Rectal smooth muscle tissue (tissue), 1 donor: ENCODE measurements around the gene FBP2.

Source experiments
- H3K27ac ChIP-seq: one replicate; pipeline ENCODE4 v1.7.0; 2013; ENCODE audit warnings: low read depth, low read length, inconsistent platforms
- H3K27me3 ChIP-seq: one replicate; pipeline ENCODE4 v1.7.0; 2013; ENCODE audit warnings: low read length; ENCODE audit not compliant: control insufficient read depth, insufficient read depth
- H3K36me3 ChIP-seq: one replicate; pipeline ENCODE4 v1.7.0; 2013; ENCODE audit warnings: low read length; ENCODE audit not compliant: control insufficient read depth, insufficient read depth
- H3K4me1 ChIP-seq: one replicate; pipeline ENCODE4 v1.7.0; 2013; ENCODE audit warnings: low read length; ENCODE audit not compliant: control insufficient read depth, insufficient read depth
- H3K4me3 ChIP-seq: one replicate; pipeline ENCODE4 v1.7.0; 2013; ENCODE audit warnings: low read length
- H3K9ac ChIP-seq: one replicate; pipeline ENCODE4 v1.7.0; 2013; ENCODE audit warnings: low read length

The FBP2 gene

DNA sequence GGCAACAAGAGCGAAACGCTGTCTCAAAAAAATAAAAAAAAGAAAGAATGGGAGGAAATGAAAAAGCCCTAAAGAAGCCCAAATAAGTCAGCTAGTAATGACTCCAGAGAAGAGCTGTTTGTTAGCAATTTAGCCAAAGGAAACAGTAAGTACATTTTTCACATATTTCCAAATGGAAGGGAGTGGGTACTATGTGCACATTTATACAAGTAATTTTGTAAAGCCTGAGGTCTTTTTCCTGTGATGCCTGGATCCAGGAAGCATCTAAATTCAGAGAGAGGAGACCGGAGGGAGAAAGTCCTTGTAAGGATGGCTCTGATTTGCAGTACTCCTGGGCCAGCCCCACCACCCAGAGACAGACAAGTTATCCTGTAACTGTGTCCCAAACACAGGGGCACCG, 31.0 kb upstream of the FBP2 start:
- H3K27me3 ChIP-seq = no peaks in the 10 kb centered on the region
- no peak overlapping the region for H3K9ac ChIP-seq
- no peak overlapping the region for H3K27ac ChIP-seq
- H3K4me1 ChIP-seq = no peaks in the 10 kb centered on the region
- H3K4me3 ChIP-seq = no peak overlapping the region
- no peaks in the 10 kb centered on the region for H3K36me3 ChIP-seq

GRCh38 chr9:94623253-94623652, 29.6 kb upstream of the FBP2 start:
- H3K27me3 ChIP-seq = no peaks in the 10 kb centered on the region

DNA sequence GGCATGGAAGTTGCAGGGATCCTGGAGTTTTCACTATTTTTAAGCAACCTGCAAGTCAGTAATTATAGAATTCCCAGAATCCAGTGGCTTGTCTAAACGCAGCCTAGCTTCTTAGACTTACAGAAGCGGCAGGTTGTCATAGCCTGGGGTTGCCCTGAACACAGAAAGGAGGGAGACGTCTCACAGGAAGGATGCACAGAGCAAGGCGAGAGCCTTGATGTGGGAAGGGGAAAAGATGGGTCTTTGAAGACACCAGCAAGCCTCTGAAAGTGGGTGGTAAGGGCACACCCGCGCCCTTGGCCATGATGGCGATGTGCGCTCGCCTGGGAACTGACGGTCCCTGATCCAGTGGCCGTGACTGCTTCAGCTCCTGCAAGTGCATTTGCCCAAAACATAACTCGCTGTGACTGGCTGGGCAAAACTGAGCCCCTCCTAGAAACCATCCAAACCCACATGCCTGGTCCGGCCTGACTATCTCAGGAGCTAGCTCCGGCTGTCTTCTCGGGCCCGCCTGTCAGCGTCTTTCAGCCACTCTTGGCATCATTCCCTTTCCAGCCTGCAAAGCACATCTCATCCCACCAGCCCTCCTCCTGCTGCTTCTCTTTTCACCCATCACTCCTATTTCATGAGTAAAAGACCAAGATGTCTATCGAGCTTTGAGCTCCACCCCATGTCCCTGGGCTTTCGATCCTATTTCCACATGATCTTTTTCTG, 28.6 kb upstream of the FBP2 start:
- Histone ChIP-seq H3K4me1 (no peaks in the 10 kb centered on the region), H3K27ac (no peak overlapping the region), H3K9ac (no peak overlapping the region), H3K27me3 (no peaks in the 10 kb centered on the region), H3K4me3 (no peak overlapping the region), H3K36me3 (no peaks in the 10 kb centered on the region)

More at GRCh38 chr9:94623253-94623652, 29.6 kb upstream of the FBP2 start:
- H3K36me3 ChIP-seq = no peaks in the 10 kb centered on the region
- H3K27ac ChIP-seq = no peak overlapping the region
- H3K4me3 ChIP-seq = no peak overlapping the region
- no peak overlapping the region for H3K9ac ChIP-seq
- no peaks in the 10 kb centered on the region for H3K4me1 ChIP-seq

DNA sequence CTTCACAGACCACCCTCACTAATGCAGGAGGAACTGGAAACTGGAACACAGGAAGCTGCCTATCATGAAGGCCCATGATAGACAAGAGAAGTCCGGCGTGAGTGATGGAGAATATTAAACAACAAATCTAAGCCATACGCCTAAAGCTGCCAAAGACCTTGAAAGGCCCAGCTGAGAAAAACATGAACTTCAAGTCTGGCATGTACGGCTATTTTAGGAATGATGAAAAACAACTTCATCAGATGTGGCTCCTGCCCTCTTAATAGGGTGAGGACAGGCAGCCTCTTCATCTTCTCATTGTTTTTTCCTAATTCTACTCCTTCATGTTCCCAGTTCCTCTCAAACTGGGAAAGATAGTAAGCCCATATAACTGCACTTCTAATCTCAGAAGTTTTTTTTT, 25.4 kb upstream of the FBP2 start:
- H3K9ac ChIP-seq = no peak overlapping the region
- no peaks in the 10 kb centered on the region for H3K27me3 ChIP-seq
- no peak overlapping the region for H3K4me3 ChIP-seq
- H3K36me3 ChIP-seq = no peaks in the 10 kb centered on the region
- H3K27ac ChIP-seq = no peak overlapping the region
- H3K4me1 ChIP-seq = no peaks in the 10 kb centered on the region

DNA sequence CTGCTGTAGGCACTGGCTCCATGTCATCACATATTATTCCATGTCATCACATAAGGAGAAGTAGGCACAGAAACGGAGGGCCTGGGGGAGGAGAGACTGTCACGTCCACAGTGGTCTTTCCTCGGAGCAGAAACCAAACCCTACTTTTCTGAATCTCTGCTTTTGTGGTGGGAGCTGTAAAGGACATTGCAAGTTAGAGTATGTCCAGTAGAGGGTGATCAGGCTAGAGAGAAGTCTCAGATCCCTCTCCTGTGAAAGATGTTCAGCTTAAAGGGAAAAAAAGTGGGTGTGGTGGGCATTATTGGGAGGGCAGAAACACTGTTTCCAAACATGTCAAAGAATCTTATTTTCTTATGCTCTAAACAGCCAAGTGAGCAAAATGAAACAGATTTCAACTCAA, 19.4 kb upstream of the FBP2 start:
- no peaks in the 10 kb centered on the region for H3K27me3 ChIP-seq
- H3K27ac ChIP-seq = no peak overlapping the region
- no peaks in the 10 kb centered on the region for H3K4me1 ChIP-seq
- no peak overlapping the region for H3K9ac ChIP-seq
- H3K4me3 ChIP-seq = no peak overlapping the region
- H3K36me3 ChIP-seq = no peaks in the 10 kb centered on the region

- H3K9ac ChIP-seq = no peak overlapping the region
- no peak overlapping the region for H3K27ac ChIP-seq
- H3K36me3 ChIP-seq = no peaks in the 10 kb centered on the region
- no peak overlapping the region for H3K4me3 ChIP-seq
- H3K4me1 ChIP-seq = no peaks in the 10 kb centered on the region
- no peaks in the 10 kb centered on the region for H3K27me3 ChIP-seq
Observed at GRCh38 chr9:94612071-94612470, 18.4 kb upstream of the FBP2 start.

GRCh38 chr9:94611638-94612068, 18.0 kb upstream of the FBP2 start:
- Histone ChIP-seq H3K4me3 (no peak overlapping the region), H3K9ac (no peak overlapping the region), H3K27me3 (no peaks in the 10 kb centered on the region), H3K36me3 (no peaks in the 10 kb centered on the region), H3K4me1 (no peaks in the 10 kb centered on the region), H3K27ac (no peak overlapping the region)

- Histone ChIP-seq H3K9ac (no peak overlapping the region), H3K4me1 (no peaks in the 10 kb centered on the region), H3K4me3 (no peak overlapping the region), H3K27ac (no peak overlapping the region), H3K36me3 (no peaks in the 10 kb centered on the region), H3K27me3 (no peaks in the 10 kb centered on the region)
Observed at GRCh38 chr9:94610181-94610606, 16.6 kb upstream of the FBP2 start.

GRCh38 chr9:94607423-94607691, 13.7 kb upstream of the FBP2 start:
- Histone ChIP-seq H3K4me1 (no peaks in the 10 kb centered on the region), H3K9ac (no peak overlapping the region)

GRCh38 chr9:94606646-94607422, 13.2 kb upstream of the FBP2 start:
- Histone ChIP-seq H3K9ac (no peak overlapping the region), H3K27me3 (no peaks in the 10 kb centered on the region), H3K4me1 (no peaks in the 10 kb centered on the region), H3K36me3 (no peaks in the 10 kb centered on the region), H3K27ac (no peak overlapping the region), H3K4me3 (no peak overlapping the region)

More at GRCh38 chr9:94607423-94607691, 13.7 kb upstream of the FBP2 start:
- Histone ChIP-seq H3K27ac (no peak overlapping the region), H3K27me3 (no peaks in the 10 kb centered on the region), H3K36me3 (no peaks in the 10 kb centered on the region), H3K4me3 (no peak overlapping the region)

GRCh38 chr9:94603259-94604160, 9.9 kb upstream of the FBP2 start:
- no peaks in the 10 kb centered on the region for H3K4me1 ChIP-seq
- no peak overlapping the region for H3K9ac ChIP-seq
- H3K27me3 ChIP-seq = no peaks in the 10 kb centered on the region
- peak overlapping the region; percentile 12 for H3K4me3 ChIP-seq
- no peak overlapping the region for H3K27ac ChIP-seq
- H3K36me3 ChIP-seq = no peaks in the 10 kb centered on the region

GRCh38 chr9:94602666-94603065, 9.0 kb upstream of the FBP2 start:
- Histone ChIP-seq H3K27me3 (no peaks in the 10 kb centered on the region), H3K4me3 (no peak overlapping the region), H3K4me1 (no peaks in the 10 kb centered on the region), H3K36me3 (no peaks in the 10 kb centered on the region), H3K27ac (no peak overlapping the region), H3K9ac (no peak overlapping the region)
